ENCODE data around the gene HS1BP3.

DNA sequence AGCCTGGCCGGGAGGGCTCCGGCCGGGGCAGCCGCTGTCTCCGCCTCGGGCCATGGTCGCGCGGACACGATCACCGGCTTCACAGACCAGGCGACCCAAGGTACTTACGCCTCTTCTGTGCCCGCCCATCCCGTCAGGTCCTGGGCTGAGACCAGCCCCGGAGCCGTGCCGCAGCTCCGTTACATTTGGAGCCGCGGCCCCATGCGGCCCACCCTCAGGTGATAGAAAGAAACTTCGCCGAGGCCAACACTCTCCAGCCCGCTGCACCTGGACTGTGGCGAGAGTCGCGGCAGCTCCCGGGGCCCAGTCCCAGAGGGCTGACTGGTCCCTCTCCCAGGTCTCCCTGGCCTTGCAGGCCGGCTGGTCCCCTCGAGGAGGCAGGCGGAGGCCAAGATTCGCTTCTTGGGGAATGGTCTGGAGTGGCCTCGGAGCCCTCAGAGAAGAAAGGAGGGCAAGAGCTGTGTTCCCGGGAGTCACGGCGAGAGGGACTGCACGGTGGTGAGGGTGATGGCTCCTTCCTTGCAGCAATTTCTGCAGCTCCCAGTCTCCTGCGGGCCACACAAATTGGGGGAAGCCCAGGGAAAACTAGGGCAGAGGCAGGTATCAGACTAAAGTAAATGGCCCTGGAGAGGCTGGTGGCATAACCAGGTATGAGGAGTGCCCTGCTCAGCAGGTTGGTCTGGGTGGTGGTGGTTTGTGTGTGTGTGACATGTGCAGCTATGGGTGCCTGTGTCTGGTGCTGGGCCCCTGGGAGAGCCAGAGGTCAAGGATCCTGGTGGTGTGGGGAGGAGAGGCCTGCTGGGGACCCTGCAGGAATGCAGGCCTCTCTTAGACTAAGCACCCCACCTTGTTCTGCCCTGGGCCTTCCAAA lies 16.9 kb upstream of the HS1BP3 start:
- TF ChIP-seq POLR2AphosphoS2 (IDR thresholded peaks at IDR 0.05; ENCODE audit: low read depth, low read length), result no peak
- TF ChIP-seq NFYB (CRISPR knock-in tag; IDR thresholded peaks at IDR 0.05), result no peak
- no peak for TF ChIP-seq ZBTB39 (CRISPR knock-in tag; IDR thresholded peaks at IDR 0.05)

All from HepG2 (cell line).